GM21423 (cell line): ENCODE measurements around the gene CRIP1.

ENCODE experiments used
- ATAC-seq: cut with Tn5 transposase; IDR thresholded peaks from one replicate; pipeline ENCODE4 v1.9.1; 2021; ENCODE audit warnings: mild to moderate bottlenecking, moderate library complexity; ENCODE audit not compliant: unreplicated experiment

Gene CRIP1, protein sequence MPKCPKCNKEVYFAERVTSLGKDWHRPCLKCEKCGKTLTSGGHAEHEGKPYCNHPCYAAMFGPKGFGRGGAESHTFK

DNA sequence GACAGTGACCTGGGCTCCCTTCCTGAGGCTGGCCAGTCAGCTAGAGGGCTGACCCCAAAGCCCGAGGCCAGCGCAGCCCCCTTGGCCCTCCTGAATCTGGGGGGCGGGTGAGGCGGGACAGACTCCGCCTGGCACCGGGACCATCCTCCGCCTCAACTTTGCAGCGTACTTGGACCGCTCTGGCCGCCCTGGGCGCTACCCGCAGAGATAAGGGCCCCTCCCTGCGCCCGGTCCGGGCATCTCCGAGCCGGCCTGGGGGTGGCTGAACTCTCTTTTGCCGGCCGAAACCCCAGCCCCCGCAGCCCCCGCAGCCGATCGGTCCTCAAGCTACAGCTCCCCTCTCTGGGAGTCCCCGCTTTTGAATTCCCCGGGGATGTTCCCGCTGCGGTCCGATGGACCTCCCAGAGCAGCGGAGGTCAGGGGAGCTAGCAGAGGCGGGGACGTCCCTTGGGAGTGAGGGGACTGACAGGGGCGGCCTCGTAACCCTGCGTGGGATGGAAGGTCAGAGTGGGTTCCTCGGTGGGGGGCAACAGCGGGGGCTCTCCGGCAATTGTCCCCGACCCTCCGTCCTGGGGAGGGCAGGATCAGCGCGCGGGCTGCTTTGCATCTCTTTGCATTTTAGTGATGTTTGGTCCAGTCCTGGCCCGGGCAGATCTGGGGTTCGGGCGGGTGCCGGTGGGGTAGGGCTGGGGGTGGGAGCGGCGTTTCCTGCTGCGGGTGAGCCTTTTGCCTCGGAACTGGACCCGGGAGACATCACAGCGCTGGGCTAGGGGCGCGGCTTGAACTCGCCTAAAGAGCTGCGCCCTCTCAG lies at the start of gene CRIP1:
Gene CRIP1 (plus strand): TSS at position 724 of the 811 bp plus-strand sequence. CDS start 374 bp downstream, outside the sequence.
- ATAC-seq: no peak

DNA sequence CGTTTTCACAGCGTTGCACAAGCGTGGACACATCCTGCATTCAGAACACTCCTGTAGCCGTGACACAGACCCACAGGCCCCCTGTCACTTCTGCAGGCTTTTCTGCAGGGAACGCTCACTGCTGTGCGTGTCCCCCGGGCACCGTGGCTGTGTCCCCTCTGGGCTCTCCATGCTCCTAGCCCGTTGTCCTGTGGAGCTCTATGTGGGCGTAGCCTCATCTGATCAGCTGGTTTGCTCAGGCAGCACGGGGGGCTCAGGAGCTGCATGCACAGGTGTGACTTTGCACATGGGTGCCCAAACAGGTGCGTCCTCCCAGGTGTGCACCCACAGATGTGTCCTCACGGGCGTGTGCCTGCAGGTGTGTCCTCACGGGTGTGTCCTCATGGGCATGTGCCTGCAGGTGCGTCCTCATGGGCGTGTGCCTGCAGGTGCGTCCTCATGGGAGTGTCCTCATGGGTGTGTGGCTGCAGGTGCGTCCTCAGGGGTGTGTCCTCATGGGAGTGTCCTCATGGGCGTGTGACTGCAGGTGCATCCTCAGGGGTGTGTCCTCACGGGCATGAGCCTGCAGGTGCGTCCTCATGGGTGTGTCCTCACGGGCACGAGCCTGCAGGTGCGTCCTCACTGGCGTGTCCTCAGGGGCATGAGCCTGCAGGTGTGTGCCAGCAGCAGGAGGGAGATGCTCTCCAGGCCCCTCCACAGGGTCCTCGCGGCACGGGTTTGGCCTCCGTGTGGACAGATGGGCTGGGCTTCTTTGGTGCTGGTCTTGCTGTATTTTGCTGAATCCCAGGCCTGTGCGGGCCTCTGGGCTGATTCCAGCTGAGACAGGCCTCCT lies 49.6 kb upstream of the CRIP1 start:
- no peak for ATAC-seq

DNA sequence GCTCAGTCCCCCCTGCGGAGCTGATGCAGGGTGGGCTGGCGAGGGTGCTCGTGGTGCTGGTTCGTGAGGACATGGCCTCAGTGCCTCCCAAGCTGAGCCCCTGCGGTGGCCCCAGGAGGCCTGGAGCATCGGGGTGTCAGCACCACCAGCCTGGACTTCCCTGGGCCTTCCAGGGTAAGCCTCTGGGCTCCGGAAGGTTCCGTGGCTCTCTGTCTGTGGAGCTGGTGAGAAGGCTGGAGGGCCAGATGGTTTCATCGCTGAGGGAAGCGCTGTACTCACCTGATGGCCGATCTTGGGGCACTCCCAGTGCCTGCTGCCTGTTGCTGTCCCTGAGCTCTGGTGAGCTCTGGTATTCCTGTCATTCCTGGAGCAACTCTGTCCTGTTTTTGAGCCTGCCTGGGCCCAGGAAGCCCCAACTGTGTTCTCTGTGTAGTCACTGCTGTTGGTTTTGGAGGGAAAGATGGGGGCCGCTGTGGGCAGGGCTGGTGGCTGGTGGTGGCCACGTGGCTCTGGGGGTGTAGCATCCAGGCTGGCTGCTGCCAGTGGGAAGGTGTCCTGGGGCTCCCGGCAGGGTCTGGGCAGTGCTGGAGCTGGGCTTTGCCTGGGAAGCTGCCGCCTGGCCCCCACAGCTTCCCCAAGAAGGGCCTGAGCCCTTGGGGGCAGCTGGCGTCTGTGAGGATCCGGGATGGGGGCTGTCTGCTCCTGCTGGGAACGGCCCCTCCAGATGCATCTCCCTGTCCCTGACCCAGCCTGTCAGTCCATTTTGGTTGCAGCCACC lies 48.8 kb upstream of the CRIP1 start:
- ATAC-seq: no peak

DNA sequence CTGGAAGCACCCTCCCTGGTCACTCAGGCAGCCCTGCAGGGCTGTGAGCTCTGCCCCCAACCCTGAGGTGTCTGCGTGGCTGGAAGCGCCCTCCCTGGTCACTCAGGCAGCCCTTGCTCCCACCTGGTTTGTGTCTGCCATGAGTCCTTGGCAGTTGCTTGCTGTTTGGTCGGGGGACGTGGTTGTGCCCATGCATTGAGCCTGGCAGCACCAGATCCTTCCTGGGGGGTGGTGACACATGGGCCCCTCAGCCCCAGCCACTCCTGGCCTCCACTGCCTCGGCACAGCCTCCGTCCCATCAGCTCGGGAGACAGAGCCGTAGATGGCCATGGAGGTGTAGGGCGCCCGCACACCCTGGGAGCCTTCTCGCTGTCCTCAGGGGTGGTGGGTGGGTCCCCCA lies 47.5 kb upstream of the CRIP1 start:
- no peak for ATAC-seq

DNA sequence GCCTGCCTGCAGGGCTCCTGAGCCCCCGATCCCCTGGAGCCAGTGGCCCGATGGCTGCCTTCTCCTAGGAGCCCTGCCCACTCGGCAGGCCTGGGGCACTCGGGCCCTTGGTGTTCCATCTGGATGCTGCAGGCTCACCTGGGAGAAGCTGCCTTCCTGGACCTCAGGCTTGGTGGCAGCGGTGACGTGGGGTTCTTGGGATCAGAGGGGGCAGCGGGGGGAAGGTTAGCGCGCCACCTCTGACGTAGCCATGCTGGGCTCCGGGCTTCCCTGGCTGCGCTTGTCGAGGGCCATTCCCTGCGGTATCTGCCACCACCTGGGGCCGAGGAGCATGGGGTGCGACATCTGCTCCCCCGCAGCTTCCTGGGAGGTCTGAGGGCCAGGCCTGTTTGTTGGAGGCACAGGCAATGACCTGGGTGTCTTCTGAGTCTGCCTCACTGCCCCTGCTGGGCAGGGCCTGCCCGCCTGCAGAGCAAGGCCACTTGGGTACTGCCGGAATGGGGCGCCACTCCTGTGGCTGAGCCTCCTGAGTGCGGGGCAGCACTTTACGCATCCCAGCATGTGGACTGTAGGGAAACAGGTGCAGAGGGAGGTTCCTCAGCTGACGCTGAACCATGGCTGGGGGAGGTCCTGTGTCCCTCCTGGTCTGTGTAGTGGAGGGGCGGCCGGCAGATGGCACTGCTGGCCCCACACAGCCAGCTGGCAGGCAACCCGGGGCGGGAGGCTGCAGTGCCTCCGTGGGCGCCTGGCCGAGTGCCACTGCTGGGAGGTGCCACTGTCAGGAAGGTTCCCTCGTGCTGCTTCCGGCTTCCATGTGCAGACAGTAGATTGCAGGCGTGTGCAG lies 46.8 kb upstream of the CRIP1 start:
- ATAC-seq: no peak

DNA sequence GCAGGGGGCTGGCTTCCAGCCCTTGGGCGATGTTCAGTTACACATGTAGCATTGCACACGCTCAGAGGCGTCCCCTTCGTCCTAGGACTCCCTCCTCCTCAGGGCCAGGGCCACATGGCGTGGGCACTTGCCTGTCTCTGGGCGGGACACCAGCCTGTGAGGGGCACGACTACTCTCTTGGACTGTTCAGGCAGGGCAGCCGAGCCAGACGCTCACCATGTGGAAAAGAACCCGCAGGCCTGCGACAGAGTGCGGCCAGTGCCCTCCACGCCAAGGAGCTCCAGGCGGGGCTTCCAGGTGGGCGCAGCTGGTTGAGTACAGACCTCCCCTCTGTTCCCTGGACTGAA lies 46.2 kb upstream of the CRIP1 start:
- ATAC-seq: no peak

DNA sequence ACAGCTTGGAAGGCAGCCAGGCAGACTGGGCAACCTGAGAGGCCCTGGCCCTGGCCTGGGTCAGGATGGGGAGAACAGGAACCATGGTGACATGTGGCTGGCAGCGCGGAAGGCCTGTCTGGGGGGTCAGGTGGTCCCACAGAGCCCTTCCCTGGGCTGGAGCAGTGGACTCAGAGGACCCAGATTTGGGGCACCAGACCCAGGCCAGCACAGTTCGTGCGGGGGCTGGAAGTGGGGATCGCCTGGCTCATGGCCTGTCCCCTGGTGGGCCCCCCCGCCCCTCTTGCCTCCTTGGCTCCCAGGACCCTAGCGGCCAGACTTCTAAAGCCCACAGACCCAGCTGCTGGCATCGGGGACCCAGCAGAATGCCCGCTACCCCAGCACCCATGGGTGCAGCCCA lies 45.7 kb upstream of the CRIP1 start:
- ATAC-seq: no peak

DNA sequence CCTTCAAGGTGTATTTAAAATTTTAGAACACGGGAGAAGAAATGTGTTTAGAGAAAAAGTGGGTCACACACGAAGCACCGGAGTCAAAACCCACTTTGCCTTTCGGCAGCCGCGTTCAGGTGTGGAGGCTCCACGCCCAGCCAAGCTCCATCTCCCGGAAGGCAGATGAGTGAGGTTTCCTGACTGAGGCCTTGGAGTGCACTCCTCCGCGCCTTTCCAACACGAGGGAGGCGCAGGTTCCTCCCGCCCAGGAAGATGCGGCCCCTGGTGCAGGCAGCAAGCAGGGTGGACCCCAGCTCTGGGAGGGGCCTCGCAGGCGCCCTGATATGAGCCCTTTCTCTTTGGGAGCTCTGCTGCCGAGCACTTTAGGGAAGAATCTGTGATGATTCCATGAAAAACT lies 44.6 kb upstream of the CRIP1 start:
- no peak for ATAC-seq

DNA sequence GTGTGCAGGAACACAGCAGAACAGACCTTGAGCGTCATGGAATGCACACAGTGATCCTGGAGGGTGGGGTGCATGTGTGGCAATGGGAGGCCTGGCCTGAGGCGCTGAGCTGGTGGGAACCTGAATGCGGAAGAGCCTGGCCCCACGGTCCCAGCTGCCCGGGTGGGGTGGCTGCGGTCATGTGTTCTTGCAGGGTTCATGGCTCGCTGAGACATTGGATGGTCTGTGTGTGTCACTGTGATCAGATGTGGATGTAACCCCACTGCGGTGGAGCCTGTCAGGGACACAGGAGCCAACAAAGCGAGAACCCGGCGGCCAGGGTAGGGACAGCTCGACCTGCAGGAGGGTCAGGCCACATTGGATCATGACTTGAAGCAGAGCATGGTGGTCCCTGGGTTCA lies 43.9 kb upstream of the CRIP1 start:
- ATAC-seq: no peak

DNA sequence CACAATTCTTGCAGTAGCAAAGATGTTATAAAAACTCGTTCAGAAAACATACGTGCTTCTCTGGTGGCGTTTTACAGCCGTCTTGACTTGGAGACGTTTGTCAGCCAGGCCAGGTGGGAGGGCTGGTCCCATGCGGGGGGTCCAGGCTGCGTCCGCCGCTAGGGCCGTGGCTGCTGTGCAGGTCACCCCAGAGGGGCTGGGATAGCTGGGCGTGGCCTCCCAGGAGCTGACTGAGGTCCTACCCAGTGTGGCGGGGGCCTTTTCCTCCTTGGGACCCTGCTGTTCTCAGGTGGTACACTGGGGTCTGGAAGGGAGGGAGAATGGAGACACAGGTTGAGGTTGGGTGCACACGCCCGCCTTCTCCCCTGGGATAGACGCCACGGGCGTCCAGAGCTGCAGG lies 41.8 kb upstream of the CRIP1 start:
- ATAC-seq: no peak

DNA sequence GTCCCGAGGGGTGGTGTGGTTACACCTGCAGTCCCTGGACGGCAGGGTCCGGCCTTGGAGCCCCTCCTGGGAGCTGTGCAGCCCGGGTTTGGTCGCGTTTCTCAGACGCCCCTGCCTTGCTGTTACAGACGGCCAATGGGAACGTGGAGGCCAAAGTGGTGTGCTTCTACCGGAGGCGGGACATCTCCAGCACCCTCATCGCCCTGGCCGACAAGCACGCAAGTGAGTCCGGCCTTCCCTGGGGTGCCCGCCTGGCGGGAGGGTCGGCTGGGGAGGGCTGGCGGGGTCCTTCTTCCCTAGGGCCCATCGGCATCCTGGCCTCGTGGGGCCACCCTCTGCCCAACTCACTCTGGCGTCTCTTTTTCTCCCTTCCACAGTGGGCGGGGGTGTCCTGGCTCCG lies 41.4 kb upstream of the CRIP1 start:
- no peak for ATAC-seq

DNA sequence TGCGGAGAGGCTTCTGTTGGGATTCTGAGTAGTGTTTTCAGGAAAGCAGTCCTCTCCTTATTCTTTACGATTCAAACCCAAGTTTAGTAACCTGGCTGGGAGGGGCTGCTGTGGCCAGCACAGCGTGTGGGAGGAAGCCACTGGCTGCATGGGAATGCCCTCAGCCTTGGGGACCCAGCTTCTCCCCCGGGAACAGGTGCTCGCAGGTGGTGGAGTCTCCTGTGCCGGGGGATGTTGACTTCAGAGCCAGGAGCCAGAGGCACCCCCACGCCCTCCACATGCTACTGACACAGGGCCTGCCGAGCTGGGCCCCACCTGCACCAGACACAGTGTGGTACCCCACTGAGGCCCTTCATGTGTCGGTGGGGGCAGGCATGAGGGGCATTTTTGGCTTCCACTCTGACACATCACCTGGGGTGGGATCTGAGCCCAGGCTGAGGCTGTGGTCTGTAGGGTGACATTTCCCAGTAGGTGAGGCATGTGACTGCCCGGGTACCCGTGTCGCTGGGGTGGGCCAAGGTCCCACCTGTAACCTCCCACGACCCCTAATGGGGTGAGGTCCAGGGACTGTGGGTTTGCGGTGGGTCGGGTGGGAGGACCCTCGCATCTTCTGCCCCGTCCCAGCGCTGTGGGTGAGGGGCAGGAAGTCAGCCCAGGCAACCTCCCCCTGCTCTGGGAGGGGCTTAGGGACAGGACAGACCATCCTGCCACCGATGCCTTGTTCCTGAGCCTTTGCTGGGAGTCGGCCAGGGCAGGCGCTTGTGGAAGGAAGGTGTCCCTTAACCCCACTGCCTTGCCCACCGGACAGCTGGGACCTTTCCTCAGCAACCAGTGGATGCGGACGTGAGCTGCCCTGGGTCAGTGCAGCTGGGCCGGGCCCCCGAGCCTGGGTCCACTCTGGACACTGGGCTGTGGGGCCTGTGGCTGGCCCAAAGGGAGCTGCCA lies 40.5 kb upstream of the CRIP1 start:
- no peak for ATAC-seq

DNA sequence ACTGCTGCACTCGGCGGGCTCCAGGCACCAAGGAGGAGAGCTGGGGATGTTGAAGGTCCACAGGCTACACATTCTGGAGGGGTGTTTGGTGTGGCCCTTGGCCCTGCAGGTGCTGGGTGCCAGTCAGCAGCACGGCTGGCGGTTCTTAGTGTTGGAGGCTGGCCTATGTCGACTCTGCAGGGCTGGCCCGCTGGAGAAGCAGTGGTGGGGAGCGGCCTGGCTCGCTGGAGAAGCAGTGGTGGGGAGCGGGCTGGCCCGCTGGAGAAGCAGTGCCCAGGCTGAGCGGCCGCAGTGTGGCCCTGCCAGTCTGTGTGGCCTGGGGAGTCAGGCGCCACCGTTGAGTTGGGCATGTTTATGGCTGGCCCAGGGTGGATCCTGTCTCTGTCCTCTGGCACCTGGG lies 39.7 kb upstream of the CRIP1 start:
- ATAC-seq: no peak

DNA sequence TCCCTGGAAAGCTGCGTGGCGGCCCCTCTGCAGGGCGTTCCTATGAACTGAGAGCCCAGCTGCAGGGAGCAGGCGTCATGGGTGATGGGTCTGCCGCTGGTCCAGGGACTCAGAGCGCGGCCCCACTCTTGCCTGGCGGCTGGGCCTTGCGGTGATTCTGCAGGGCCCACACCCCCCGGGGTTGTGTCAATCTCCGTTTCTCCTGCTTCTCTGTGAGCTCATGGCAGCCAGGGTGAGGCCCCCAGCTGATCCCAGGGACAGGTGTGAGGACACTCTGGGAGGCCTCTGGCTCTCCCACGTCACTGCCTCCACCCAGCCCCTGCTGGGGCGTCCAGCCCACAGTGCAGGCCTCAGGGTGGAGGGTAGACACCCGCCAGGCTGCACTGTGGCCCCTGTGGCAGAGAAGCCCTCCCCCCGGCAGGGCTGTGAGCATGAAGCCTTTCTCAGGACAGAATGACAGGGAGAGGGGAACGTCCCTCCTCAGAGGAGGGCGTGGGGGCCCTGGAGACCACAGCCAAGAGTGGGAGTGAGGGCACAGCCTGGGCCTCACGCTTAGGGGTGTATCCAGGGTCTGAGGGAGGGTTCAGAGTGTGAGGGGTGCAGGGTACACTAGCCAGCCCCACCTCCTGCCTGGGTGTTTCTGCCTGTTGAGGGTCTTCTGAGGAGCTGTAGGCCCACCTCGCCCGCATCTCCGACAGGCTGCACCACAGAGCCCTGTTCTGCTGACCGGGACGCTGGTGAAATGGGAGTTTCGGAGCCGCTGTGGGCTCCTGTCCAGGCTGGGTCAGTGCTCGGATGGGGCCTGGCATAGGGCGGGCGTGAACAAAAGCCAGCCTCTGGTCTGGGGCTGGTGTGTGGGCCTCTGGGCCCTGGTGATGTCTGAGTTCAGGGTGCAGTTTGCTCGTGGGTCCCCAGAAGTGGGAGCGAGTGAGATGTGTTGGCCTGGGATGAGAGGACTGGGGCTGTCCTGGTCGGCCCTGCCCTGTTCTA lies 38.7 kb upstream of the CRIP1 start:
- ATAC-seq: no peak

DNA sequence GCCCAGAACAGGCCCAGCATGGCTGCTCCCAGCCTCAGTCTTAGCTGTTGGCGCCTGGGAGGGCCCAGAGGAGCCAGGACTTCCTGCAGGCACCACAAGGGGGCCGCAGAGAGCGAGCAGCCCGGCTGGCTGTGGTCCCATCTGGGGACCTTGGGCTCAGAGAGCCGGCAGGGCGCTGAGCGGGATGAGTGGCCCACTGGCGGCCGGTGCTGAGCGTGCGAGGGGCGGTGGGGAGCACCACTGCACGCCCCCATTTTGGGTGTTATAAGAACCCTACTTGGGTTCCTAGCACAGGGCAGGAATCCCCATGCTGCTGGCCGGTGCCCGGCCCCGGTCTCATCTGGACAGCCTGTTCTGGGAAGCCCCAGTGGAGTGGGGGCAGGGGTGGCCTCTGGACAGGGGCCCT lies 38.0 kb upstream of the CRIP1 start:
- ATAC-seq: no peak

DNA sequence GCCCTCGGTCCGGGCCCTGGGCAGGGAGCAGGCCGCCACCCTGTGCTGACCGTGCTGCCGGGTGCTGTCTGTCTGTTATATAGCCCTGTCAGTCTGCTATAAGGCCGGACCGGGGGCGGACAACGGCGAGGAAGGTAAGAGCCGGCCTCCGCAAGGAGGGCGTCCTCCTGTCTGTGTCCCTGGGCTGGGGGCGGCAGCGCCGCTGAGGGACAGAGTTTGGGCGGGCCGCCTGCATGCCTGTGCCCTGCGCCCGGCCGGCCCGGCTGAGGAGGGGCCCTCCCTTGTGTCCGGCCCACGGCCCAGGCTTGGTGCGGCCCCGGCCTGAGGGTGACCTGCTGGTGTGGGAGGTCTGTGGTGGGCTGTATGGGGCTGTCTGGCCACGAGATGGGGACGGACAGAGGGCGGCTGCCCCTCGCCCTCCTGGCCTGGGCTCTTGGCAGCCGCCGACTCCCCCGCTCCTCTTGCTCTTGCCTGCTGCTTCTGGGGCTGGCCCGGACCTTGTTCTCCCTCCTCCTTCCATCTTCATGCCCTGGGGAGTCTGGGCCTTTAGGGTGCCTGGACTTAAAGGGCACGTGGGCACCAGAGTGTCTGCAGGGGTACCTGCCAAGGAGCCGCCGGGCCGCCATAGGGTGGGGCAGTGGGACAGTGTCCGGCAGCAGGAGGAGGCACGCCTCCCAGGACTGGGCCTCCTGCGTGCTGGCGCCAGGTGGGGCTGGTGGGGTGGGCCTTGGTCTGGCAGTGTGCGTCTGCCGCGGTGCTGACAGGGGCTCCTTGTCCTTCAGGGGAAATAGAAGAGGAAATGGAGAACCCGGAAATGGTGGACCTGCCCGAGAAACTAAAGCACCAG lies 37.2 kb upstream of the CRIP1 start:
- ATAC-seq: no peak

DNA sequence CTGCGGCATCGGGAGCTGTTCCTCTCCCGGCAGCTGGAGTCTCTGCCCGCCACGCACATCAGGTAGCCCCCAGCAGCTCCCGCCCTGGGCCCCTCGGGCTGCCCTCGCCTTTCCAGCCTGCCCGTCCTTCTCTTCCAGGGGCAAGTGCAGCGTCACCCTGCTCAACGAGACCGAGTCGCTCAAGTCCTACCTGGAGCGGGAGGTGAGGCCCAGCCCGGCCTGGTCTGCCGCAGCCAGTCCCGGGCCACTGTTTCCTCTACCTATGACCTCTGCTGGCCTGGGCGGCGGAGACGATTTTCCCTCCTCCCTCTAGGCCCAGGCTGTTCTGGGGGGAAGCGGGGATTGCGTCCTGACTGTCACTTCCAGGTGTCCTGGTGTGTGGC lies 36.6 kb upstream of the CRIP1 start:
- no peak for ATAC-seq
